DMS79 treated with DMSO at 0.1 percent for 48 hours (cell line): Measurements from ENCODE around the gene GLT1D1.

Experiments used
- DNase-seq: peaks from one replicate; lab custom pipeline; 2025; lab: John Stamatoyannopoulos, UW

Gene GLT1D1

GRCh38 chr12:128966203-128966810 lies 113.0 kb downstream of the GLT1D1 start:
- DNase-seq: peak; percentile 51

- DNase-seq: no peak
These were observed 115.4 kb downstream of the GLT1D1 start for GRCh38 chr12:128968668-128969067.

GRCh38 chr12:128969480-128970055 lies 116.3 kb downstream of the GLT1D1 start:
- peak; percentile 93 for DNase-seq

- DNase-seq: no peak
These were observed 116.8 kb downstream of the GLT1D1 start for GRCh38 chr12:128970110-128970509.

- DNase-seq: no peak
These were observed 117.7 kb downstream of the GLT1D1 start for GRCh38 chr12:128970941-128971340.

DNA sequence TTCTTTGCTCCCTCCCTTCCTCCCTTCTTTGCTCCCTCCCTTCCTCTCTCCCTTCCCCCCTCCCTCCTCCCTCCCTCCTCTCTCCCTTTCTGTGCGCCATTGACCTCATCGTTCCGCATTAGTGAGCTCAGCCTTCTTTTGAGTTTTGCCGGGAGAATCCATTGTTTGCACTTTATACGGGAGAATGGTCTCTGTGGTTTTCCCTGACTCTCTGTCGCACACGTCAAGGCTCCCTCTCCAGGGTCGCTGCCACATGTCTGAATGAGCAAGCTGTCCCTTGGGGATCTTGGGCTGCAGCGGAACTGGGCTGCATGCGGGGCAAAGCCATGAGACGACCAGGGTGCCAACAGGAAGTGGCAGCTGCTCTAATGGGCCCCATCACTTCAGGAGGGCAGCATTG lies 118.5 kb downstream of the GLT1D1 start:
- peak; percentile 87 for DNase-seq

GRCh38 chr12:128973883-128974681 lies 120.8 kb downstream of the GLT1D1 start:
- DNase-seq: no peak

- DNase-seq: no peak
These were observed 121.6 kb downstream of the GLT1D1 start for GRCh38 chr12:128974881-128975280.

DNA sequence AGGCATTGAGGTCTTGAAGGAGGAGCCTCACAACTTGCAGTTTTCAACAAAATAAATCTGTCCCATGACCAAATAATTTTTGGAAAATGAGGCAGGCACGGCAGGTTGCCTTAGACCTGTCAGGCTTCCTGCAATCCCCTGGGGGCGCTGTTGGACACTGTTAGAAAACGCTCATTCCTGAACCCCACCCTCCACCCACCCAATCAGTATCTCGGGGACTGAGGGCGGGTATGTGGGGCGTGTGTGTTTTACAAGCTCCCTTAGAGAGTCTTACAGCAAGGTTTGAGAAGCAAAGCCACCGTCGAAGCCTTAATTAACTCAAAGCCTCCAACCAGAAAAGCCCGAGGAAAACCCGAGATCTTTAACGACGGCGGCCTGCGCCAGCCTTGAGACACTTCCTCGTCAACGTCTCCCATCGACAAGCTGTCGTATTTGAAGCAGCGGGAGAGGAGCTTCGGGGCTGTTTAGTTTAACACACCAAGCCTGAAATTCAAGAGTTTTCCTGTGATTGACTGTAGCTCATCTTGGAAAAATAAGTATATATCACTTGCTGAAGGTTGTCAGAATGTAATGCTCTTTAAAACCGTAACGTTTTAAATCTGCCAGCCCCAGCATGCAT lies 123.0 kb downstream of the GLT1D1 start:
- no peak for DNase-seq

DNA sequence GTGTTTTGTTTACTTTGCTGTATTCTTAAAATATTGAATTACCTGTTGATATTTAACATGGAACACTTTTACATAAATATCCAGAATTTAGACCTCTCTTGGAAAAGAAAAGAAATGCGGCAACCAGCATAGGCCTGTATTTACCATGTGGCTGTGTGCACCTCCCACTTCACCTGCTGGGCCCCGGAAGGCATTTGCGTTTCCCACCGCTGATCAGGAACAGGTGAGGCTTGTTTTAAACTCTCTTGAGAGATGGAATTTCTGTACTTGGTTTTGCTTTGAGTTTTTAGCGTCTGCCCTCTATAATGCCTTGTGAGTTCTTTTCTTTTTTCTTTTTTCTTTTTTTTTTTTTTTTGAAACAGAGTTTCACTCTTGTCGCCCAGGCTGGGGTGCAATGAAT lies 124.2 kb downstream of the GLT1D1 start:
- no peak for DNase-seq

- DNase-seq: no peak
These were observed 124.8 kb downstream of the GLT1D1 start for GRCh38 chr12:128978067-128978466.

- no peak for DNase-seq
These were observed 127.3 kb downstream of the GLT1D1 start for GRCh38 chr12:128980623-128981022.

DNA sequence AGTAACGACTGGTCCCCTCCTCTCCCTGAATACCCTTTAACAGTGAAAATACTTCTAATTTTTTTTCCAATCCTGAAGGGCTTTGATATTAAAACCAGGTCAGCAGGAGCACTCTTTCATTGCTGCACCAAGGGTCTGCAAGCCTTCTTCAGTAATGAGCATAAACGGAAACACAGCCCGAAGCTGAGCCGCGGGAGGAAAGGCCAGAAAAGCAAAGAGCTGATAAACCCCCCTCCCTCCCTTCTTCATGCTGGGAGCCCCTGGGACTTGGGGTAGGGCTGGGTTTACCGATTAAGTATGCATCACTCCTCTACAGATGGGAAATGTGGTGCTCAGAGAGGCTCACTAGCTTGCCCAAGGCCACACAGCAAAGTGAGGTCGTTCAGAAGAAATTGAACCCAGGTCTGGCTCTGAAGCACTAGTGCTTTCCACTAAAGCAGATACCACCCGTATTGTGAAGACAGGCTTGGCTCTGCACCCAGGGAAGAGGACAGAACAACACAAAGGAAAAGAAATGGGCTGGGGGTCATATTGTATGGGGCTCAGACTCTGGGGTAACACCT lies 128.8 kb downstream of the GLT1D1 start:
- DNase-seq: no peak

- DNase-seq: no peak
These were observed 129.7 kb downstream of the GLT1D1 start for GRCh38 chr12:128982933-128983332.

- no peak for DNase-seq
These were observed 130.1 kb downstream of the GLT1D1 start for GRCh38 chr12:128983371-128983770.

DNA sequence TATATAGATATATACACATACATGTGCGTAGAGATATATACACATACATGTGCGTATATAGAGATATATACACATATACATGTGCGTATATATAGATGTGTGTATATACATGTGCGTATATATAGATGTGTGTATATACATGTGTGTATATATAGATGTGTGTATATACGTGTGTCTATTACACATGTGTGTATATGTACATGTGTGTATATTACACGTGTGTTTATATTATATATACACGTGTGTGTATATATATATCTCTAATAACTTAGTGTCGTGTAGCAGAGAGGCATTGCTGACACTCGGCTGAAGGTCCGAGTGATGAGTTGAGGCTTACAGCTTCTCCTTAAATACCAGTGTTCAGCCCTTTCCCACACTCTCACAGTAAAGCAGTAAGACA lies 133.7 kb downstream of the GLT1D1 start:
- DNase-seq: no peak

DNA sequence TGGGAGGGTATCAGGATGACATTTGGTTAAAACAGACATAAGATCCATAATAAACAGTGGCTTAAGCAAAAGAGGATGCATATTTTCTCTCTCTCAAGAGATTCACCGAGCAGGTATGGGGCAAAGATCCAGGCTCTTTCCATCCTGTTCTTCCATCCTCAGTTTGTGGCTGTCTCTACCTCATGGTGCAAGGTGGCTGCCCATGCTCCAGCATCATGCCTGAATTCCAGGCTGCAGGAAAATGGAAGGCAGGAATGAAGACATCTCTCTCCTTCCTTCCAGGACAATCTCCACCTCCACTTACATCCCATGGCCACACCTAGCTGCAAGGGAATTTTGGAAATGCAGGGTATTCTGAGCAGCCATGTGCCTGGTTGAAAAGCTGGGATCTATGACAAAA lies 136.0 kb downstream of the GLT1D1 start:
- no peak for DNase-seq

GRCh38 chr12:128991716-128992115 lies 138.4 kb downstream of the GLT1D1 start:
- peak; percentile 62 for DNase-seq

DNA sequence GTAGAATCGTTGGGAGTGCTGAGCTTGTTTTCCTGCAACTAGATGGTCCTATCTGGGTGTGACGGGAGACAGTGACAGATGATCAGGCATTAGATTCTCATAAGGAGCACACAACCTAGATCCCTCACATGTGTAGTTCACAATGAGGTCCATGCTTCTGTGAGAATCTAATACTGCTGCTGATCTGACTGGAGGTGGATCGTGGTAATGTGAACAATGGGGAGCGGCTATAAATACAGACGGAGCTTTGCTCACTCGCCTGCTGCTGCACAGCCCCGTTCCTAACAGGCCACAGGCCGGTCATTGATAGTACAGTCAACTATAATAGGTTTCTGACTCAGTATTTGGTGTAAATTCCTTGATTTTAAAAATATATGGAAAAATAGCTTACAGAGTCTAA lies 138.8 kb downstream of the GLT1D1 start:
- no peak for DNase-seq

- no peak for DNase-seq
These were observed 139.3 kb downstream of the GLT1D1 start for GRCh38 chr12:128992550-128992949.

GRCh38 chr12:128994856-128995255 lies 141.6 kb downstream of the GLT1D1 start:
- peak; percentile 70 for DNase-seq

DNA sequence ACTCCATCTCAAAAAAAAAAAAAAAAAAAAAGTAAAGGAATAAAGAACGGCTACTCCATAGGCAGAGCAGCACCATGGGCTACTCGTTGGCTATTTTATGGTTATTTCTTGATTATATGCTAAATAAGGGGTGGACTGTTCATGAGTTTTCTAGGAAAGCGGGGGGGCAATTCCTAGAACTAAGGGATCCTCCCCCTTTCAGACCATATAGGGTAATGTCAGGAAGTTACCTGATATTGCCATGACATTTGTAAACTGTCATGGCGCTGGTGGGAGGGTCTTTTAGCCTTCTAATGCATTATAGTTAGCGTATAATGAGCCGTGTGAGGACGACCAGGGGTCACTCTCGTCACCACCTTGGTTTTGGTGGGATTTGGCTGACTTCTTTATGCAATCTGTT lies 142.3 kb downstream of the GLT1D1 start:
- no peak for DNase-seq

- no peak for DNase-seq
These were observed 148.5 kb downstream of the GLT1D1 start for GRCh38 chr12:129001826-129002225.
